GM23338 (cell line): ENCODE results near the gene BANP. TPM values are rescaled to one million over a fixed set of nuclear protein-coding genes. Genes with fewer than 3 reads are reported as not detected.

Experiments
- ATAC-seq: fragments of 200-7000 bp; cut with Tn5 transposase; 3 replicates; pipeline ENCODE4 v1.9.1; 2020
- DNase-seq: peaks from one replicate; pipeline ENCODE4 v3.0.0-alpha.2; 2015; ENCODE audit warnings: low spot score
- H2AFZ ChIP-seq: fragments of 200-600 bp; sonication (generic); 2 replicates; pipeline ENCODE4 v1.8.0; 2016; ENCODE audit warnings: antibody characterized with exemption, mild to moderate bottlenecking, moderate library complexity
- H3F3A ChIP-seq: fragments of 200-600 bp; sonication (generic); replicated peaks from 2 replicates; pipeline ENCODE4 v1.8.0; 2017; ENCODE audit warnings: antibody characterized with exemption, mixed run types, low read depth
- H3K27ac ChIP-seq: fragments of 200-600 bp; sonication (generic); 2 replicates; pipeline ENCODE4 v1.6.1; 2016; ENCODE audit warnings: low read depth
- H3K27me3 ChIP-seq: fragments of 200-600 bp; sonication (generic); 2 replicates; pipeline ENCODE4 v1.8.0; 2016; ENCODE audit warnings: mild to moderate bottlenecking, mixed run types, moderate library complexity; ENCODE audit not compliant: insufficient read depth
- H3K36me3 ChIP-seq: fragments of 200-600 bp; sonication (generic); 2 replicates; pipeline ENCODE4 v1.8.0; 2016; ENCODE audit warnings: mild to moderate bottlenecking; ENCODE audit not compliant: insufficient read depth
- H3K4me1 ChIP-seq: fragments of 200-600 bp; sonication (generic); 2 replicates; pipeline ENCODE4 v1.8.0; 2016; ENCODE audit warnings: mild to moderate bottlenecking, moderate library complexity; ENCODE audit not compliant: insufficient read depth
- H3K4me2 ChIP-seq: fragments of 200-600 bp; sonication (generic); 2 replicates; pipeline ENCODE4 v1.7.1; 2017; ENCODE audit warnings: mixed run types
- H3K4me3 ChIP-seq: fragments of 200-600 bp; sonication (generic); 2 replicates; pipeline ENCODE4 v1.6.1; 2016; ENCODE audit warnings: mixed run types
- H3K79me2 ChIP-seq: fragments of 200-600 bp; sonication (generic); replicated peaks from 2 replicates; pipeline ENCODE4 v1.8.0; 2017; ENCODE audit warnings: mild to moderate bottlenecking; ENCODE audit not compliant: insufficient read depth
- H3K9me2 ChIP-seq: fragments of 200-600 bp; sonication (generic); 2 replicates; pipeline ENCODE4 v1.8.0; 2017; ENCODE audit not compliant: insufficient read depth
- H4K20me1 ChIP-seq: fragments of 200-600 bp; sonication (generic); replicated peaks from 2 replicates; pipeline ENCODE4 v1.8.0; 2017; ENCODE audit warnings: mild to moderate bottlenecking; ENCODE audit not compliant: insufficient read depth
- H3K27ac Mint-ChIP-seq: 2 replicates; pipeline ENCODE4 v1.8.0; 2020; ENCODE audit warnings: inconsistent platforms, mild to moderate bottlenecking, moderate library complexity, mixed read lengths
- H3K27me3 Mint-ChIP-seq: 3 replicates; pipeline ENCODE4 v1.8.0; 2022; ENCODE audit warnings: low read depth, mild to moderate bottlenecking, moderate library complexity, mixed read lengths, inconsistent platforms; ENCODE audit not compliant: insufficient read depth, poor library complexity
- H3K36me3 Mint-ChIP-seq: 3 replicates; pipeline ENCODE4 v1.8.0; 2021; ENCODE audit warnings: low read depth, mild to moderate bottlenecking, inconsistent platforms, moderate library complexity, mixed read lengths
- H3K4me1 Mint-ChIP-seq: 3 replicates; pipeline ENCODE4 v1.8.0; 2020; ENCODE audit warnings: mild to moderate bottlenecking, inconsistent platforms, mixed read lengths
- H3K4me3 Mint-ChIP-seq: 3 replicates; pipeline ENCODE4 v1.8.0; 2021; ENCODE audit warnings: moderate library complexity, mild to moderate bottlenecking, inconsistent platforms, mixed read lengths
- H3K9me3 Mint-ChIP-seq: 3 replicates; pipeline ENCODE4 v1.8.0; 2020; ENCODE audit warnings: moderate library complexity, mild to moderate bottlenecking, inconsistent platforms, mixed read lengths
- CREB1 ChIP-seq: fragments of 250-450 bp; sonication (Bioruptor Pico); IDR thresholded peaks from 2 replicates; pipeline ENCODE4 v1.5.0; 2020; ENCODE audit warnings: low read depth, mild to moderate bottlenecking, moderate library complexity
- CTCF ChIP-seq, 2 experiments: fragments of 200-600 bp in 1 of 2; sonication (generic) in 1 of 2; conservative IDR thresholded peaks; 2 replicates each; pipeline versions ENCODE4 v1.5.1 to v1.6.1; 2016 to 2017; ENCODE audit warnings: antibody characterized with exemption in 2 of 2, low read depth in 2 of 2, mild to moderate bottlenecking in 2 of 2, moderate library complexity in 1 of 2
- EZH2 ChIP-seq: fragments of 200-600 bp; sonication (generic); IDR thresholded peaks from one replicate; pipeline ENCODE4 v1.8.0; 2017; ENCODE audit warnings: antibody characterized with exemption, mild to moderate bottlenecking, low read depth; ENCODE audit not compliant: unreplicated experiment
- JUNB ChIP-seq: IDR thresholded peaks from one replicate; pipeline ENCODE4 v1.6.1; 2016; ENCODE audit warnings: antibody characterized with exemption; ENCODE audit not compliant: unreplicated experiment
- NANOG ChIP-seq: IDR thresholded peaks from 2 replicates; pipeline ENCODE4 v1.6.1; 2016; ENCODE audit warnings: antibody characterized with exemption, borderline replicate concordance
- POLR2AphosphoS5 ChIP-seq: IDR thresholded peaks from 2 replicates; pipeline ENCODE4 v1.6.1; 2016; ENCODE audit warnings: antibody characterized with exemption, low read depth
- STAT1 ChIP-seq: IDR thresholded peaks from one replicate; pipeline ENCODE4 v1.6.1; 2016; ENCODE audit warnings: antibody characterized with exemption; ENCODE audit not compliant: unreplicated experiment
- ZNF331 ChIP-seq: fragments of 250-450 bp; sonication (Bioruptor Pico); IDR thresholded peaks from 2 replicates; pipeline ENCODE4 v1.5.0; 2020; ENCODE audit warnings: low read depth, mild to moderate bottlenecking, moderate library complexity
- ZNF462 ChIP-seq: fragments of 250-450 bp; sonication (Bioruptor Pico); IDR thresholded peaks from 2 replicates; pipeline ENCODE4 v1.5.0; 2020; ENCODE audit warnings: mild to moderate bottlenecking, moderate library complexity
- polyA plus RNA-seq: library from polyadenylated mRNA; unstranded; fragments of >200 nt; fragmentation: Nextera tagmentation; extraction: Ambion mirVana; gene quantifications from 2 replicates; pipeline ENCODE4 v1.2.1, GENCODE V29; 2016
- total RNA-seq: library from RNA; depleted of rRNA; stranded (reverse); fragments of >200 nt; shearing (Covaris generic); gene quantifications from 2 replicates; pipeline ENCODE4 v1.2.3, GENCODE V29; 2014

The BANP gene
- total and polyA plus RNA-seq, 2 experiments from 2014 or later, result 22.3 to 48.0 TPM

GRCh38 chr16:88061346-88062110 is 110.3 kb downstream of the BANP start:
- ATAC-seq, result no peak
- no peaks in the 10 kb centered on the region for H3K9me2 ChIP-seq

More at GRCh38 chr16:88061346-88062110, 110.3 kb downstream of the BANP start:
- no peaks in the 10 kb centered on the region for H3F3A ChIP-seq
- H3K4me1 ChIP-seq, result no peaks in the 10 kb centered on the region
- Mint-ChIP-seq H3K27me3 (peaks cover 6% of the 10 kb centered on the region), H3K4me1 (no peaks in the 10 kb centered on the region), H3K36me3 (peaks cover 7% of the 10 kb centered on the region; the same call in 1 of the 3 replicates), H3K4me3 (no peak overlapping the region), H3K9me3 (no peaks in the 10 kb centered on the region; the same call in 2 of the 3 replicates), H3K27ac (no peak overlapping the region)
- no peak for DNase-seq
- H2AFZ ChIP-seq, result no peak overlapping the region
- H3K27ac ChIP-seq, result 0 out of 2 replicates have a peak overlapping the region, but pooled peaks have one; percentile 55
- no peak overlapping the region for H3K4me3 ChIP-seq
- H3K4me2 ChIP-seq, result no peak overlapping the region
- peaks cover 7% of the 10 kb centered on the region for H3K79me2 ChIP-seq
- H3K27me3 ChIP-seq, result no peaks in the 10 kb centered on the region
- TF ChIP-seq ZNF462 (CRISPR knock-in tag) (no peak), POLR2AphosphoS5 (no peak), EZH2 (no peak), ZNF331 (CRISPR knock-in tag) (no peak), JUNB (no peak), CREB1 (CRISPR knock-in tag) (no peak), CTCF (conservative IDR thresholded peaks at IDR 0.05; ENCODE audit: low read depth in 2 of 2) (no peak), STAT1 (no peak), NANOG (no peak)
- no peaks in the 10 kb centered on the region; the same call in 1 of the 2 replicates for H3K36me3 ChIP-seq
- no peaks in the 10 kb centered on the region; the same call in 1 of the 2 replicates for H4K20me1 ChIP-seq
